ENCODE results near the gene NXNL1.

DNA sequence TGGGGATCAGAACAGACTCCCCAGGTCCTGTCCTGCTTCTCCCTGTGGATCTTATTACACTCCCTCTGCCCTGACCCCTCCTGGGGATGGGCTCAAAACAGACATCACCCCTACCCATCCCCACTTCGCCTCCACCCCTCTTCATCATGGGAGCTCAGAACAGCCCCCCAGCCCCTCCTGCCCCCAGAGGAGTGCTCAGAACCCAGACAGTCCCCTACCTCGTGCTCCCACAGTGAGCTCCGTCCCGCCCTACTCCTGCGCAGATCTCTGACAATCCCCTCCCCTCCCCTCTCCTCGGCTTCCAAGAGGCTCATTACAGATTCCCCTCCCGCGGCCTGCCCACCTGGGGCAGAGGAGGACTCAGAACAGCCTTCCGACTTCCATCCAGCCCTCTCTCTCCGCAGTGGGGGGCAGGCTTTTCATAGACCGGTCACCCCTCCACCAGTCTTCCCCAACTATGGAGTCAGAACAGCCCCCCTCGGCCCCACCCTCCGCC lies 6.1 kb downstream of the NXNL1 start:
- TF ChIP-seq, protein P1, sequence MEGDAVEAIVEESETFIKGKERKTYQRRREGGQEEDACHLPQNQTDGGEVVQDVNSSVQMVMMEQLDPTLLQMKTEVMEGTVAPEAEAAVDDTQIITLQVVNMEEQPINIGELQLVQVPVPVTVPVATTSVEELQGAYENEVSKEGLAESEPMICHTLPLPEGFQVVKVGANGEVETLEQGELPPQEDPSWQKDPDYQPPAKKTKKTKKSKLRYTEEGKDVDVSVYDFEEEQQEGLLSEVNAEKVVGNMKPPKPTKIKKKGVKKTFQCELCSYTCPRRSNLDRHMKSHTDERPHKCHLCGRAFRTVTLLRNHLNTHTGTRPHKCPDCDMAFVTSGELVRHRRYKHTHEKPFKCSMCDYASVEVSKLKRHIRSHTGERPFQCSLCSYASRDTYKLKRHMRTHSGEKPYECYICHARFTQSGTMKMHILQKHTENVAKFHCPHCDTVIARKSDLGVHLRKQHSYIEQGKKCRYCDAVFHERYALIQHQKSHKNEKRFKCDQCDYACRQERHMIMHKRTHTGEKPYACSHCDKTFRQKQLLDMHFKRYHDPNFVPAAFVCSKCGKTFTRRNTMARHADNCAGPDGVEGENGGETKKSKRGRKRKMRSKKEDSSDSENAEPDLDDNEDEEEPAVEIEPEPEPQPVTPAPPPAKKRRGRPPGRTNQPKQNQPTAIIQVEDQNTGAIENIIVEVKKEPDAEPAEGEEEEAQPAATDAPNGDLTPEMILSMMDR (IDR thresholded peaks at IDR 0.05) = no peak
- no peak for TF ChIP-seq EP300 (IDR thresholded peaks at IDR 0.05)
- no peak for TF ChIP-seq POLR2AphosphoS5 (IDR thresholded peaks at IDR 0.05)
- no peak for TF ChIP-seq POLR2A (IDR thresholded peaks at IDR 0.05; ENCODE audit: low read depth)
